HG03095 (cell line): Measurements from ENCODE around the gene PPL.
"Not testable (repeated sequence)": the region's sequence is repeated elsewhere in the genome, so short reads cannot be mapped to it uniquely, and the experiment has no call there.

Source experiments
- ATAC-seq: cut with Tn5 transposase; IDR thresholded peaks from one replicate; pipeline ENCODE4 v1.9.1; 2021; ENCODE audit warnings: moderate library complexity; ENCODE audit not compliant: unreplicated experiment

PPL gene, protein sequence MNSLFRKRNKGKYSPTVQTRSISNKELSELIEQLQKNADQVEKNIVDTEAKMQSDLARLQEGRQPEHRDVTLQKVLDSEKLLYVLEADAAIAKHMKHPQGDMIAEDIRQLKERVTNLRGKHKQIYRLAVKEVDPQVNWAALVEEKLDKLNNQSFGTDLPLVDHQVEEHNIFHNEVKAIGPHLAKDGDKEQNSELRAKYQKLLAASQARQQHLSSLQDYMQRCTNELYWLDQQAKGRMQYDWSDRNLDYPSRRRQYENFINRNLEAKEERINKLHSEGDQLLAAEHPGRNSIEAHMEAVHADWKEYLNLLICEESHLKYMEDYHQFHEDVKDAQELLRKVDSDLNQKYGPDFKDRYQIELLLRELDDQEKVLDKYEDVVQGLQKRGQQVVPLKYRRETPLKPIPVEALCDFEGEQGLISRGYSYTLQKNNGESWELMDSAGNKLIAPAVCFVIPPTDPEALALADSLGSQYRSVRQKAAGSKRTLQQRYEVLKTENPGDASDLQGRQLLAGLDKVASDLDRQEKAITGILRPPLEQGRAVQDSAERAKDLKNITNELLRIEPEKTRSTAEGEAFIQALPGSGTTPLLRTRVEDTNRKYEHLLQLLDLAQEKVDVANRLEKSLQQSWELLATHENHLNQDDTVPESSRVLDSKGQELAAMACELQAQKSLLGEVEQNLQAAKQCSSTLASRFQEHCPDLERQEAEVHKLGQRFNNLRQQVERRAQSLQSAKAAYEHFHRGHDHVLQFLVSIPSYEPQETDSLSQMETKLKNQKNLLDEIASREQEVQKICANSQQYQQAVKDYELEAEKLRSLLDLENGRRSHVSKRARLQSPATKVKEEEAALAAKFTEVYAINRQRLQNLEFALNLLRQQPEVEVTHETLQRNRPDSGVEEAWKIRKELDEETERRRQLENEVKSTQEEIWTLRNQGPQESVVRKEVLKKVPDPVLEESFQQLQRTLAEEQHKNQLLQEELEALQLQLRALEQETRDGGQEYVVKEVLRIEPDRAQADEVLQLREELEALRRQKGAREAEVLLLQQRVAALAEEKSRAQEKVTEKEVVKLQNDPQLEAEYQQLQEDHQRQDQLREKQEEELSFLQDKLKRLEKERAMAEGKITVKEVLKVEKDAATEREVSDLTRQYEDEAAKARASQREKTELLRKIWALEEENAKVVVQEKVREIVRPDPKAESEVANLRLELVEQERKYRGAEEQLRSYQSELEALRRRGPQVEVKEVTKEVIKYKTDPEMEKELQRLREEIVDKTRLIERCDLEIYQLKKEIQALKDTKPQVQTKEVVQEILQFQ (N-terminal part only)

DNA sequence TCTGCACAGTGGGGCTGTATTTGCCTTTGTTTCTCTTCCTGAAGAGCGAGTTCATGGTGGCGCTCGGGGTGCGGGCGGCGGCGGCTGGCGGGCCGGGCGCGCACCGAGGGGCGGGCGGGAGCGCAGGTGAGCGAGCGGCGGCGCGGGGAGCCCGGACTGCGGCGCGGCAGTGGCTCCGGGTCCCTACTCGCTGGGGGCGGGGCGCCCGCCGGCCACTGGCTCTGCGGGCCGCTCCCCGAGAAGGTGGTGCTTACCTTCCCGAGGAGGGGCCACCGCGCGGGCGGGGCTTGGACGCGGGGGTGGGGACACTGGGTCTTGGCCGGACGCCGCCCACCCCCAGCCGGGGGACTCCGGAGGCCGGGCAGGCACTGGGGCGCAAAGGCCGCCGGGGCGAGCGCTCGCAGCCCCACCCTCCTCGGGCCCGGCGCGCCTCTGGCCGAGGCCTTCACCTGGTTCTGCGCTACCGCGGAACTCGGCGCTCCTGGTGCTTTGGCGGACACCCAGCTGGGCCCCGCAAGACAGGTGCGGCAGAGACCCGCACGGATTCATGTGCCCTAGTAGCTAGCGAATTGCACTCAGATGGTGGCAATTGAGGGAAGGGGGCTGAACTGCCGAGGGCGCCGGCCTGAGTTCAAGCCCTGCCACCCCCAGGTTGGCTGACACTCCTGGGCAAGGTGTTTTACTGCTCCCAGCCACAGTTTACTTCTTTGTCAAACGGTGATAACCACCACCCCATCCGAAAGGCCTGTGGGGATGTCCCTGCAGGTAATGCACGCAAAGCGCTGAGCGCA is at the start of gene PPL:
Gene PPL, minus strand, starts transcription at position 158 of the 791 bp plus-strand sequence. Its CDS starts 103 bp downstream, at position 55.
- no peak for ATAC-seq

DNA sequence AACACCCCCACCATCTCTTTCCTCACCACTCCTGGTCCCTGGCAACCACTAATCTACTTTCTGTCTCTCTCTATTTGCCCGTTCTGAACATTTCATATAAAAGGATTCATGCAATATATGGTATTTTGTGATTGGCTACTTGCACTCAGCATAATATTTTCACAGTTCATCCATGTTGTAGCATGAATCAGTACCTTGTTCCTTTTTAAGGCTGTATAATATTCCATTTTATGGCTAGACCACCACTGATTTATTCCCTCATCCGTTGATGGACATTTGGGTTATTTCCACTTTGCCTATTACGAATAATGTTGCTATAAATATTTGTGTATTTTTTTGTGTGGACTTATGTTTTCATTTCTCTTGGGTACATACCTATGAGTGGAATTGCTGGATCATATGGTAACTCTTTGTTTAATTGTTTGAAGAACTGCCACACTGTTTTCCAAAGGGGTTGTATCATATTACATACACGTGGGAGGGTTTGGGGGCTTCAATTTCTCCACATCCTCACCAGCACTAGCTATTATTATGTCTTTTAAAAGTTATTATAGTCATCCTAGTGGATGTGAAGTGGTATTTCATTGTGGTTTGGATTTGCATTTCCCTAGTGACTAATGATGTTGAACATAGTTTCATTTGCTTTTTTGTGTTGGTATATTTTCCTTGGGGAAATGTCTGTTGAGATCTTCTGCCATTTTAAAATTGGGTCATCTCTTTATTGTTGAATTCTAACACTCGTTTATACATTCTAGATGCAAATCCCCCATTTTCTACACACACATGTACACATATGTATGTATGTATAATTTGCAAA is 47.4 kb upstream of the PPL start:
- ATAC-seq, result no peak

DNA sequence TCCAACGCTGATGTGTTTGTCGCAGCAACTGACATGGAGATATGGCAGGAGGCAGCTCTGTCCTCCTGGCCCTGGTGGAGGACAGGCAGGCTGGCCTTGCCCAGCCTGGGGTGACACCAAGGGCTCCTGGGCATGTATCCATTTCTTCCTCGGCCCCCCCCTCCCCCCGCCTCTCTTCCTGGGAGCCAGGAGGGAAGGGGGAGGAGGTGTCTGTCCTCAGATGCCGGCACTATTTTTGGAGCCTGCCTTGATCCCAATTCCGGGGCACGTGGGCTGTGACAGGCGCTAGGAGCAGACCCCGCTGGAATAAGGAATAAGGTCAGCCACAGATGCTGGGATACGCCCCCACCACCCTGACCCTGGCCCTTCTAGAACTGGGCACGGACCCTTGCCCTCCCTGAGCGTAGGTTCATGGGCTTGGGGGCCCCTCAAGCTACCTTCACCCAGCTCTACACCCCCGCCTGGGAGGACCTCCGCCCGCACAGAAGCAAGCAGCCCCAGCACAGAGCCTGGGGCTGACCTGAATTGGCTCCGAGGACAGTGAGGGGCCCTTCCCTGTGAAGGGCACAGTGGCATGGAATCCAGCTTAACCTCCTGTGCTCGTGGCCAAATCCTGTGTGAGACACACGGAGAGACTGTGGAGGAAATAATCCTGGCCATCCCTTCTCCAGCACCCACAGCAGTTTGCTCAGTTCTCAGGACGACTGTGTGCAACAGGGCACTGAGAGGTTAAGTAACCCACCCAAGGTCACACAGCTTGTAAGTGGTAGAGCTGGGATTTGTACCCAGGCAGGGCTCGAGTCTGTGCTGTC is 45.3 kb upstream of the PPL start:
- no peak for ATAC-seq

DNA sequence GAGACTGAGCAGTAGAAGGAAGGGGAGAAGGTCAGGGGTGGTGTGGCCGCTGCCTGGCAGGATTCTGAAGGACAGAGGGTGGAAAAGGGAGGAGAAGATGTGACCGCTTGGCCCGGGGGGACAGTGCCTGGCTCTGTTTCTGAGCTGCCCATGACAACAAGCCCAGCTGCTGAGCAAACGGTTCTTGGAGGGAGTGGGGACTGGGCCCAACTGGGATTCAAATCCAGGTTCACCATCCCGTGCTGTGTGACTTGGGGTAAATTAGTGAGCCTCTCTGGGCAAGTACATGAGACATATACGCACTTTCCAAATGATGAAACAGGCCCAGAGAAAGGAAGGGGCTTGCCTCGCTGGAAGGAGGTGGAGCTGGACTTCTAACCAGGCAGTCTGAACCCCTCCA is 44.5 kb upstream of the PPL start:
- ATAC-seq, result no peak

DNA sequence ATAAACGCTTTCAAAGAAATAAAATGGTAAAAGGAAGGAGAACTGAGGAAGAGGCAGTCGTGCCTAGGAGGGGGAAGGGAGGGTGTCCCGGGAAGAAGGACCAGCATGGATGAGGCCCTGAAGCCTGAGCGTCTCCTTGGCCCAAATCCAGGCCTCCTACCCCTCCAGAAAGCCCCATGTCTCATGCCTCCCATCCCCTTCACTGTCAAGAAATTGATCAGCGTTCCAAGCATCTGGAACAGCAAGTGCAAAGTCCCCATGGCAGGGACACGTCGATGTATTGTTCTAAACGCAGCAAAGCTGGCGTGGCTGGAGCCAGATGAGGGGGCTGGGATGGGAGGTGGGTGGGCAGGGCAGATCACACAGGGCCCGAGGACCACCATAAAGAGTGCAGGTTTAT is 43.7 kb upstream of the PPL start:
- ATAC-seq, result no peak

DNA sequence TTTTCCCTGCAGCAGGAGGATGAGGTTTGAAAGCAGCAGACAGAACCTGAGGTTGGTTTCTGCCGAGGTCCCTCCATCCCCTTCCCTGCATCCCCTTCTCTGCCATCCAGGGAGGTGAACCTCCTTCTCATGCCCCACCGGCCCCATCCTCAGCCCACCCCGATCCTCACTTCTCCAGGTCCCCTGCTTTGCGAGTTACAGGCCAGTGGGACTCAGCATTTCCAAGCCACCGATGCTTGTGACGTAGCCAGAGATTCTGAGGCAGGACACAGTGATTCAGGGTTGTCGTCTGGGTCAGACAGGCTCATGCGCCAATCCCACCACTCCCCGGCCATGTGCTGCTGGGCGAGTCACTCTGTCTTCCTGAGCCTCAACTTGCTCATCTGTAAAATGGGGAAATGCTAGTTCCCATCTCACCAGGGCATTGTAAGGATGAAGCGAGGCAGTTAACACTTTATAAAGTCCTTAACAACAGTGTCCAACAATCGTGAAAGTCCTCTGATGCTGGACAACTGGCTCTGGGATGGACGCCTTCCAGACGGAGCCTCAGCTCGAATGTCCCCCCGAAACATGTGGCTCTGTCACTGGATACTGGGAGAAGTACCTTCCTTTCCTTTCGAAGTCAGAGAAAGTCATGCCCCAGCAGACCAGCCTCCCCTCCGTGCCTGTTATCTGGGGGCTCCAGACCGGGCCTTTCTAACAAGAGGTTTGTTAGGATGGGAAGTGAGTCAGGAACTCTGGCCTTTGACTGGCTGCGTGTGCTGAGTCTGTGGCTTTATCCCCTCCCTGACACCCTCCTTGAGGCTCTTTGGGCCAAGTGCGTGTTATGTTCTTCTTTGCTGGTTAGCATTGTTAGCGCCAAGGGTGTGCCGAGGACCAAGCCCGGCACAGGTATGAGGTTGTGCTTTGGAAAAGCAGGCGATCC is 43.0 kb upstream of the PPL start:
- ATAC-seq, result no peak

DNA sequence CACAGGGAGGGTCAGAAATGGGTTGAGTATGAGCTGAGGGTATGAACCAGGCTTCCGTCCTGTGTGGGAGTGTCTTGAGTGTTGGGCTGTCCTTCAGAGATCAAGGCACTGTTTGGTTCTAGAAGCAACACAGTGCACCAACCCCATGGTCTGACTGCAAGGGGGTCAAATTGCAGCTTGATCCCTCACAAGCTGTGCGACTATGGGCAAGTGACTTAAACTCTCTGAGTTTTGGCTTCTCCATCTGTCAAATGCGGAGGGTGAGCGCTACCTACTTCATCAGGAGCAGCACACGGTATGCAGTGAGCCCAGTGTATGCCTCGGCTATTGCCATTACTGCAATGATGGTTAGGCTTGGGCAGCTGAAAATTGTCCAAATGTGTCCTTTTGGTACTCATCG is 42.2 kb upstream of the PPL start:
- no peak for ATAC-seq

DNA sequence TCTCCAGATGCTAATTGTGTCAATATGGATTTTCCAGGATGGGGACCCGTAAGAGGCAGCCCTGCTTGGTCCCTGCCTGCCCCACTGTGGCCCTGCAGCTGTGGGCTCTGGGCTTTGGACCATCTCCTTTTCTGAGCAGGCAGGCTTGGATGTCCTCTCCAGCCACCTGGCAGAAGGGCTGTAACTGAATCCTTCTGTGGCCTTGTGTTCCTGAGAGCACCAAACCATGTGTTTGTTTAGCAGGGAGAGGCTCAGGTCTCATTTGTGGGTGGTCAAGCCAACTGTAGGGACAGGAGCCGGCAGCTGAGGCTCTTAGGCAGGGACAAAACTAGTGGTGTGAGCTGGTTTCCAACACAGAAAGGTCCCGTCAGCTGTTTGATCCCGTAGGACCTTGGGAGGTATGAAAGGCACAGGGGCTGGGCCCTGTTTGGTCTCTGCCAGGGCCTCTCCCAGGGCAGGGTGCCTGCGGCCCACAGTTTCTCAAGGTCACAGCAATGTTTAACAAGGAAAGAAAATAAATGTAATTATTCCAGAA is 39.7 kb upstream of the PPL start:
- ATAC-seq, result no peak

DNA sequence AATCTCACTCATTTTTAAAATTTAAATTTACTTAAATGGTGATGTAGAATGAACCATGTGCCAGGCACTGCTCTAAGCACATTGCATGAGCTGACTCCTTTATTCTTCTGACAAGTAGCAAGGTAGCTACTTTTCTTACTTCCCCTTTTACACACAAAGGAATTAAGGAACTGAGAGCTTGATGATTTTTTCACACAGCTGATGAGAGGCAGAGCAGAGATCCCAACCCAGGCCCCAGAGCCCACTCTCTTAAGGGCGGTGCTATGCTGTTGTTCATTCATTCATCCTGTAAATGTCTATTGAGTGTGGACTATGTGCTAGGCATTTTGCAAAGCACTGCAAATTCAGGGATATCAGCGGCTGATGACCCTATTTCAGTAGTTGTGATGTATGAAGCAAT is 39.1 kb upstream of the PPL start:
- ATAC-seq, result peak; percentile 95

DNA sequence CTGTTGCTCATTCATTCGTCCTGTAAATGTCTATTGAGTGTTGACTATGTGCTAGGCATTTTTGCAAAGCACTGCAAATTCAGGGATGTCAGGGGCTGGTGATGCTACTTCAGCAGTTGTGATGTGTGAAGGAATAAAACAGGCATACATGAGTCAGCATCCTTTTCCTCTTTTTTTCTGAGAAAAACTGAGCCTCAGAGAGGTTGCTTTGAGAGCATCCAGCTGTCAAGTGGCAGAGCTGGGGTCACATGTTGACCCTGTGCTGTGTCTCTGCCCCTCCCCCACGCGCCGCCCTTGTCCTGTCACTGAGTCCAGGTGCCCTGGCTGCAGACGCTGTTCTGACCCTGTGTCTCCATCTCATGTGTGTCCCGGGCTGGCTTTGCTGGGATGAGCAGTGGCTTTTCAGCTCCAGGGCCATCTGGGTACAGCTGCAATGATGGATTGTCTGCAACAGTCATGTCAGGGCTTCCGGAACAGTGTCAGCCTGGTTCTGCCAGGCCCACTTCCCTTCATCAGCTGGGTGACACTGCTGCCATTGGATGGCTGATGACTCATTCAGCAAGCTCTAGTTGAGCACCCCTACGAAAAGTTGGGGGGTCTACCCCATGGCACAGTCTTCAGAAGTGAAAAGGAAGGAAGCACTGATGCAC is 36.1 kb upstream of the PPL start:
- ATAC-seq, result no peak

DNA sequence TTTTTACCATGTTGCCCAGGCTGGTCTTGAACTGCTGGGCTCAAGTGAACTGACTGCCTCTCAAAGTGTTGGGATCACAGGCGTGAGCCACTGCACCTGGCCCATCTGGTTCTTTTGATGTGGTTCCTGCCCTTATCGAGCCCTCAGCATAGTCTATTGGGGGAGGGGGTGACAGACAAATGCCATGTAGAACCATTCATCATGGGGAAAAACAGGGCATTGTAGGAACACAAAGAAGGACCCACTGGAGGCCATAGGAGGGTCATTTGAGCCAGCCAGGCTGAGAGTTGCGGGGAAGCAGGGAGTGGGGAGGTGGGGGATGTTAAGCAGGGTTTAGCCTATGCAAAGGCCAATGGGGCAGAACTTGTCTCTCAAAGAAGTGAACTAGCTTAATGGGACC is 33.1 kb upstream of the PPL start:
- ATAC-seq, result no peak

DNA sequence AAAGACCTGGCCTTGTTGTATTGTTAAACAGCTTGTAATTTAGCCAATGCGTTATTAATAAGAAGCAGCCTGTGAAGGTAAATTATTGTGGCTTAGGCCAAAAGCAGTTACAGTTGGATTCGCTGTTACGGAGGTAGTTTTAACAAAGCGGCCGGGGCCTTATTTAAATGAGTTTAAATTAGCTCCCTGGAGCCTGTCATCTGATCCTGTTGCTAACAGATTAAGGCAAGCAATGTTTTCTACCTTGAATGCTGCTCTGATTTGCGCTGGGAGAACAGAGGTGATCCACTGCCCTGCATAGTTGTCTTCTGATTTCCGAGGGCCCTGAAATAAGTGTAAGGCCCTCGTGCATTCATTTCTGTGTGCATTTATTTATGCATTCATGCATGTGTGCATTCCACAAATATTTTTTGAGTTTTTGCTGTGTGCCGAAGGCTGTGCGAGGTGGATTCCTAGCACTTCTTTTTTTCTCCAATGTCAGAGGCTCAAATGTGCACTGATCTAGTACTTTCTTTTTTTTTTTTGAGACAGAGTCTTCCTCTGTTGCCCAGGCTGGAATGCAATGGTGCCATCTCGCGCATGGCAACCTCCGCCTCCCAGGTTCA is 32.0 kb upstream of the PPL start:
- ATAC-seq, result no peak

DNA sequence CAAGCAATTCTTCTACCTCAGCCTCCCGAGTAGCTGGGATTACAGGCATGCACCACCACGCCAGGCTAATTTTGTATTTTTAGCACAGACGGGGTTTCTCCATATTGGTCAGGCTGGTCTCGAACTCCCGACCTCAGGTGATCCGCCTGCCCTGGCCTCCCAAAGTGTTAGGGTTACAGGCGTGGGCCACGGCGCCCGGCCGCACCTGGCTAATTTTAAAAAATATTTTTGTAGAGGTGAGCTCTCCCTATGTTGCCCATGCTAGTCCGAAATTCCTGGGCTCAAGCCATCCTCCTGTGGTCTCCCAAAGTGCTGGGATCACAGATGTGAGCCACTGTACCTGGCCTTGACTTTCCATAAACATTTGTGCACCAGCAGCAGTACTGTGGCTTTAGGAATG is 31.3 kb upstream of the PPL start:
- not testable (repeated sequence) for ATAC-seq

DNA sequence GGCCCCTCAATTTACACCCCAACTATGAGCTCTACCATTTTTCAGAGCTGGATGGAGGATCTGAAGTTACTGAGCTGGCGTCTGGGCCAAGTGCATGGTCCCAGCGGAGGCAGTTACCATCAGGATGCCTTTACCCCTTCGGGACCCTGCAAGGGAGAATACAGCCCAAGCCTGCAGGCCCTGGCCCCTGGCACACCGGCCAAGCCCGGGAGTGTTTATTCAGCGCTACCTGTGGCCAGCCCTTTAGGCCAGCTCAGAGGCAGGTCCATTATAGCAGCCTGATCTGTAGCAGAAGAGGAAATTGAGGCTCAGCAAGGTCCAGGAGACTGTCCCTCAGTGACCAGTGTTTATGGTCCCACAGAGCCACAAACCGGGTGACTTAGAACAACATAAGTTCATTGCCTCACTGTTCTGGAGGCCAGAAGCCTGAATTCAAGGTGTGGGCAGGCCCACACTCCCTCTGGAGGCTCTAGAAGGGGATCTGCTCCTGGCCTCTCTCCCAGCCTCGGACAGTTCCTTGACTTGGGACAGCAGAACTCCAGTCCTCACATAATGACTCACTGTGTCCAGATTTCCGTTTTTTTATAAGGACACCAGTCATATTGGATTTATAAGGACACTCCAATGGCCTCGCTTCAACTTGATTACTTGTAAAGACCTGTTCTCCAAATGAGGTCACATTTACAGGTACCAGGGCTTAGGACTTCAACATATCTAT is 29.9 kb upstream of the PPL start:
- no peak for ATAC-seq

DNA sequence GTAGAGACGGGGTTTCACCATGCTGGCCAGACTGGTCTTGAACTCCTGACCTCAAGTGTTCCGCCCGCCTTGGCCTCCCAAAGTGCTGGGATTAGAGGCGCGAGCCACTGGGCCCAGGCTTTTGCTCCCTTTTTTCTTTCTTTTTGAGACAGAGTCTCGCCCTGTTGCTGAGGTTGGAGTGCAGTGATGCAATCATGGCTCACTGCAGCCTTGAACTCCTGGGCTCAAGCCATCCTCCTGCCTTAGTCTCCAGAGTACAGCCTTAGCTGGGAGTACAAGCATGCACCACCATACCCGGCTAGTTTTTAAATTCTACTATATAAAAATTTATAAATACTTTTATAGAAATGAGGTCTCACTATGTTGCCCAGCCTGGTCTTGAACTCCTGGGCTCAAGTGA is 26.6 kb upstream of the PPL start:
- ATAC-seq, result not testable (repeated sequence)

DNA sequence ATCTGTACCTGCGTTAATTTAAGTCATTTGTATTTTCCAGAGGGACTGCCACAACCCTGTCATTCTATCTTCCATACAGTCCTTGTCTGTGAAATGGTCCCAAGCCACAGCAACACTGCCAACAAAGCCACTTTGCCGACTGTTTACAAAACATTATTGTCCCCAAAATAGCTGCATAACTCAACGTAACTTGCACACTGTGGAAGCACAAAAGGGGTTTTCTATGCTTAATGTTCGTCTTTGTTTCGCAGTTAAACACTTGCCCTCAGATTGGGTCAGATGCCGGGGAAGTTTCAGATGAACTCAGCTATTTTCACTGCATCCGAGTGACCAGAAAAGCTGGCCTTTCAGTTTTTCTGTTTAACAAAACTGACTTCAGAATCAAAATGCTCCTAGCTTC is 25.8 kb upstream of the PPL start:
- no peak for ATAC-seq
